HG02981 (cell line): ENCODE measurements around the gene ABHD12B.

Experiments used
- ATAC-seq: cut with Tn5 transposase; IDR thresholded peaks from one replicate; pipeline ENCODE4 v1.9.1; 2021; ENCODE audit warnings: mild to moderate bottlenecking, moderate library complexity; ENCODE audit not compliant: unreplicated experiment

Gene ABHD12B

DNA sequence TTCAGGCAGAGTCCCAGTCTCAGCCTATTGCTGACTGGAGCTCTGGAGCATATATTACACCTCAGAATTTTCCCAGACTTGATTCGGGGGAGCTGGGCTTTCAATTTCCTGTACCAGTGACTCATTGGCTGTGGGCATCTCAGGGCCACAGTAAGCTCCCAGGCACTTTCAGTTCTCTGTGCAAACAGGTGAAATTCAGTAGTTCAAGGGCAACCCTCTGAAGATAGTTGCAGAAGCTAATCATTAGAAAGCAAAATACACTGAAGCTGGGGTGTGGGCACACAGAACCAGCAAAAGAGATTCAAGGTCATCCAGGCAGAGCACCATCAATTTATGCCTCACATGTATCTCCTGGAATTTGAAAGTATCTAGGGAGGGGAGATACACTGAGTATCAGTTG lies 32.8 kb upstream of the ABHD12B start:
- ATAC-seq: no peak

DNA sequence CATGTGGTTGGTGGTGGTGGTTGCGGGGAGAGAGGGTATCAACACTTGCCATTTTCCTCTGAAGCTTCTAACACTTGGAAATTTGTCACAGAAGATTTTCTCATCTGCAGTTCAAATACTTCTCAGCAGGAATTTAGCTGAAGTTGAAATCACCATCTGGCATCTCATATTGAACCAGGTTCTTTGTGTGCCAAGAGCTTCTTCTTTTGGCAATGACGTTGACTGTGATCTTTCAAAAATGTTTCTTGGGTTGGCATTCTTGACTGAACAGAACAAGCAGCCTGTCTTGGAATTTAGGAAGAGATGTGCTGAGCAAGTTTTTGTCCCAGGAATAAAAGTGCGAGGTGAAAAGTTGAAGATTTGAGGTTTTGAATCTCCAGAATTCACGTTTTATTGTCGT lies 32.2 kb upstream of the ABHD12B start:
- ATAC-seq: no peak

- ATAC-seq: no peak
Observed at GRCh38 chr14:50844391-50844790, 27.5 kb upstream of the ABHD12B start.

DNA sequence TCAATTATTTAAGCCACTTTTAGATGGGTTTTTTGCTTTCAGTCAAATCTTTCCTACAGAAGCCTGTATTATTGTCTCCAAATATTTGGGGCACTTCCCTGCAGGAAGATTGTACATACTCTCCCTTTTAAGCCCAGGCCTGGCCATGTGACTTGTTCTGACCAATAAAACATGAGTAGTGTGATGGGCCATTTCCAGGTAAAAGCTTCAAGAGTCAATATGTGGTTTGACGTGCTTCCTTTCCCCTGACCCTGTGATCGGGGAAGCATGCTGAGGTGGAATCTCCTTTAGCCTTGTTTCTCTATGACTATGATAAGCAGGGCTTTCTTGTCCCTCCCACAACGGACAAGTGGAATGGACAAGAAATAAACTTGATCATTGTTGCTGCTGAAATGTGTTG lies 26.7 kb upstream of the ABHD12B start:
- no peak for ATAC-seq

GRCh38 chr14:50846226-50846880 lies 25.5 kb upstream of the ABHD12B start:
- ATAC-seq: no peak

GRCh38 chr14:50853891-50854290 lies 18.0 kb upstream of the ABHD12B start:
- ATAC-seq: no peak

GRCh38 chr14:50854521-50854920 lies 17.3 kb upstream of the ABHD12B start:
- ATAC-seq: no peak

DNA sequence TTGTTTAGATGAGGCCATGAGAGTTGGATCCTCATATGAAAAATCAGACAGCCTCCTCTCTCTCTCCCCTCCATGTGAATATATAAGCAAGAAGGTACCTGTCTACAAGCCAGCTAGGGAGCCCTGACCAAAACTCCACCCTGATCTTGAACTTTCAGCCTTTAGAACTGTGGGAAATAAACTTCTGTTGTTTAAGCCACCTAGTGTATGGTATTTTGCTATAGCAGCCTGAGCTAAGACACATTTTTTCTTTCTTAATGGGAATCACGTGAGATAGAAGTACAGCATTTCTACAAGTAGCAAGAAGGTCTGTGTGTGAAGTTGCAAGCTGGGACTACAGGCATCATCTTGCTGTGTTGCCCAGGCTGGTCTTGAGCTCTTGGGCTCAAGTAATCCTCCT lies 16.3 kb upstream of the ABHD12B start:
- ATAC-seq: no peak

GRCh38 chr14:50856660-50857059 lies 15.2 kb upstream of the ABHD12B start:
- ATAC-seq: no peak

- no peak for ATAC-seq
Observed at GRCh38 chr14:50859296-50859624, 12.6 kb upstream of the ABHD12B start.

GRCh38 chr14:50860478-50861086 lies 11.3 kb upstream of the ABHD12B start:
- ATAC-seq: no peak

GRCh38 chr14:50862036-50862570 lies 9.8 kb upstream of the ABHD12B start:
- ATAC-seq: no peak

GRCh38 chr14:50864237-50864636 lies 7.6 kb upstream of the ABHD12B start:
- ATAC-seq: no peak

GRCh38 chr14:50864946-50865345 lies 6.9 kb upstream of the ABHD12B start:
- no peak for ATAC-seq

DNA sequence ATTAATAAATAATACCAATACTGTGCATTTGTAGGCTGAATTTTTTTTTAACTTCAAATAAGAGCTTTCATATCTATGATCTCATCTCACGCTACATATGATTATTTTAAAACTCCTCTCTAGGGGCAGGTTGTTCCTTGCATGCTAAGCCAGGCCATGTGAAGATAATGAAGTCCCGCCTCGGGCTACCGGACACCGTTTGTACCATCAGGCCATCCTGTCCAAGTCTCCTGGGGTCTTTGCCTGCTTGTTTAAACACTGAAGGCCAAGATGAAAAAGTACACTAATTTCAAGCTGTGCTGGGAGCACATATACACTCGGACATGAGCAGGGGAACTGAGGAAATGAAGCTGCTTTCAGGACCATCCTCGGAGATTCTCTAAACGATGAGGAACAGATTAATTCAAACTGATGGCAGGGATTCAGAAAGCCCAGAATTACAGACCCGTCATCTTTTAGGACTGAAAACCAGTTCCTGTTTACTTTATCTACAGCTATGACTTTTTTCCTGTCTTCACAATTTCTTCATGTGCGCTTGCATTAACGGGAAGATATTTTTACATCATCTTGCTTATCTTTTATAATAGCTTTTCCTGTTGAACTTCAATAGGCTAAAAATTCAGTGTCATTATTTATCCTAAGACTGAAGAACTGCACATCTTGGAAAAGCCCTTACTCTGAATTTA lies 6.3 kb upstream of the ABHD12B start:
- ATAC-seq: no peak

GRCh38 chr14:50871228-50871627 lies 625 bp upstream of the ABHD12B start:
- ATAC-seq: no peak

DNA sequence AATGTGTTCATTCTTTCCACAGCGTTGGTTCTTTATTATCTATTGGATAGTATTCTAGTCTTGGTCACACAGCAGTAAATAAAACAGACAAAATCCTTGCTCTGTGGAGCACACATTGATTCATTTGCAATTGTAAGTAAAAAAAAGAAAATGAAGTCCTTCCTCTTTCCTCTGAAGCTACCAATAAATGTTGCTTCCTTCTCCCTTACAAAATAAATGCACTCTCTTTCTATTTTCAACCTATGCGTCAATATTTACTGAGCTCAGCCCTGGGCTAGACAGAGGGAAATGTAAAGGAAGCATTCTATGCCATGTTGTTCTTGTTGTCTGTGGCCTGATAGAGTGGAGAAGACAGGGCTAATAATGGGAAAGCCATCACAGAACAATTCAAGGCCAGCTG lies 2.9 kb downstream of the ABHD12B start:
- ATAC-seq: no peak

GRCh38 chr14:50875359-50876070 lies 3.7 kb downstream of the ABHD12B start:
- peak; percentile 91 for ATAC-seq

GRCh38 chr14:50882932-50883826 lies 11.3 kb downstream of the ABHD12B start:
- ATAC-seq: no peak

DNA sequence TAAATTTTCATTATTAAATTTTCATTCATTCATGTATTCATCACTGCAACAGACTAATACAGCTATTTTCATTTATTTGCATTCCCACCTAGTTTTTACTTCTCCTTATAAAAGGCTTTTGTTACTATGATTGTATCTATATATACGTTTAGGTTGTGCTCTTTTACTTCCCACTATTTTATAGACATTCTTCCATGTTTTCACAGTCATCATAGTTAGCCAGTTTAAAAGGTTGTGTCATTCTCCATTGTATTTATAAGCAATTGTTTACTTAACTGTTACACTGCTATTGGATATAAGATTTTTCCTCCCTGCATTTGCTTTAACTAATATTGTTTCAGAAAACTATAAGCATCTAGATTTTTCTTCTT lies 12.0 kb downstream of the ABHD12B start:
- ATAC-seq: no peak

- no peak for ATAC-seq
Observed at GRCh38 chr14:50887476-50887875, 15.6 kb downstream of the ABHD12B start.
